T1000 (cell line): ENCODE data around the gene CYP26C1.

Experiments used
- DNase-seq: peaks from one replicate; lab custom pipeline; 2025; ENCODE audit warnings: mixed read lengths; lab: John Stamatoyannopoulos, UW

The CYP26C1 gene

GRCh38 chr10:93063977-93064660 is 3.5 kb downstream of the CYP26C1 start:
- DNase-seq, result no peak

- no peak for DNase-seq
Measured at GRCh38 chr10:93064874-93065660, 4.5 kb downstream of the CYP26C1 start.

- no peak for DNase-seq
Measured at GRCh38 chr10:93065675-93066543, 5.3 kb downstream of the CYP26C1 start.

- DNase-seq, result no peak
Measured at GRCh38 chr10:93066544-93066913, 5.9 kb downstream of the CYP26C1 start.

- DNase-seq, result no peak
Measured at GRCh38 chr10:93067443-93068365, 7.1 kb downstream of the CYP26C1 start.

GRCh38 chr10:93068411-93069244 is 8.0 kb downstream of the CYP26C1 start:
- no peak for DNase-seq

GRCh38 chr10:93069245-93069561 is 8.6 kb downstream of the CYP26C1 start:
- DNase-seq, result no peak

GRCh38 chr10:93070378-93071176 is 10.0 kb downstream of the CYP26C1 start:
- no peak for DNase-seq

- no peak for DNase-seq
Measured at GRCh38 chr10:93071177-93071472, 10.5 kb downstream of the CYP26C1 start.

- no peak for DNase-seq
Measured at GRCh38 chr10:93071674-93072224, 11.2 kb downstream of the CYP26C1 start.

GRCh38 chr10:93072225-93072712 is 11.7 kb downstream of the CYP26C1 start:
- DNase-seq, result no peak

GRCh38 chr10:93072713-93073538 is 12.3 kb downstream of the CYP26C1 start:
- DNase-seq, result no peak

GRCh38 chr10:93073539-93074146 is 13.0 kb downstream of the CYP26C1 start, which contains the start of gene CYP26A1:
TSS of gene CYP26A1 (plus strand) at chr10:93073893. CDS start at chr10:93073935, 42 bp downstream.
- no peak for DNase-seq

GRCh38 chr10:93074147-93074596 is 13.6 kb downstream of the CYP26C1 start:
- DNase-seq, result no peak

- no peak for DNase-seq
Measured at GRCh38 chr10:93074597-93075368, 14.2 kb downstream of the CYP26C1 start.

GRCh38 chr10:93075369-93076221 is 15.0 kb downstream of the CYP26C1 start:
- no peak for DNase-seq
